ENCODE results near the gene SERPINA4.
"Not testable (repeated sequence)": the region's sequence is repeated elsewhere in the genome, so short reads cannot be mapped to it uniquely, and the experiment has no call there.

Gene SERPINA4

DNA sequence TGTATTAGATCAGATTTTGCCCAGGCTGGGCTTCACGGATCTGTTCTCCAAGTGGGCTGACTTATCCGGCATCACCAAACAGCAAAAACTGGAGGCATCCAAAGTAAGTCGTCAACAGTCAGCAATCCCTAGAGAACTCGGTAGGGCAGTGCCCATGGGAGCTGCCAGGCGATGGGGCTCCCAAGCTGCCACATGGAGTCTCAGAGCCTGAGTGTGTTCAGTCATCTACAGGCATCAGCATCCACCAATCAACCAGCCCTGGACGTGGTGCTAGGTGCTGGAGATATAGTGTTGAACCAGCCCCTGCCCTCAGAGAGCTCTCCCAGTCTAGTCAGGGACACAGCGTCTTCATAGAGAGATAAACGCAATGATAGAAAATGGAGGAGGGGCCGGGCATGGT, 6.9 kb downstream of the SERPINA4 start:
- DNase-seq (ENCODE audit: low read depth in 2 of 2), result no peak

DNA sequence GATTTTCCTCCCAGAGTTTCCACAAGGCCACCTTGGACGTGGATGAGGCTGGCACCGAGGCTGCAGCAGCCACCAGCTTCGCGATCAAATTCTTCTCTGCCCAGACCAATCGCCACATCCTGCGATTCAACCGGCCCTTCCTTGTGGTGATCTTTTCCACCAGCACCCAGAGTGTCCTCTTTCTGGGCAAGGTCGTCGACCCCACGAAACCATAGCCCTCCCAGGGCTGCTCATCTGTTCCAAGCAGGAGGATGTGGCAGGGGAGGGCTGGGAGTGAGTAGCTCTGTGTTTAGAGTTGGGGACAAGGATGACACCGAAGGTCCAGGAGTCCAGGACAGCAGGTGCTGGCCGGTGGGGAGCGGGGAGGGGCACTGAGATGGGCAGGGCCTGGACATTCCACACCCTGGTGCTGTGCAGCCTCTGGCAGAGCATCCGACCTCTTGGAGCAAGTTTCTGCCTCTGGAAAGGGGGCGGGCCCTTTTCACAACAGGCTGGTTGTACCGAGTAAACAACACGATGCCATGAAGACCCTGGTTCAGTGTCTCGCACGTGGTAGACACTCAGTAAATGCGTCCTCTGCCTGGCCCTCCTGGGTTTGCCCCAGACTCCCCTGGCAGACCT, 8.2 kb downstream of the SERPINA4 start:
- no peak for DNase-seq (ENCODE audit: low read depth in 2 of 2)

DNA sequence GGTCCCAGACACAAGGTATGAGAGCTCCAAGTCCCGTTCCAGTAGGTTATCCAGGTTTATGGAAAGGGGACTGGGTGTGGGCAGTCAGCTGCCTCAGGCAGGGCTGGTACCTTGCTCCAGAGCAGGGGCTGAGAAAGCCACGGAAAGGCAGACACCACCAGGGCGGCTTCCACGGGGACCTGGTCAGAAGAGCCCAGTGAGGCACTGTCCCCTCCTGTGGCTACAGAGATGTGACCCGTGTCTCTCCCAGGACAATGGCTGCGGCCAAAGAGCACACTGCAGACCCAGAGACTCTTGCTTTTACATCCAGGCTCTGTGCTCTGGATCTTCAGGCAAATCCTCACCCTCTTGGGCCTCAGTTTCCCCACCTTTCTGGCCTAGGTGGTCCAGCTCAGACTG, 8.8 kb downstream of the SERPINA4 start:
- no peak for DNase-seq (ENCODE audit: low read depth in 2 of 2)

DNA sequence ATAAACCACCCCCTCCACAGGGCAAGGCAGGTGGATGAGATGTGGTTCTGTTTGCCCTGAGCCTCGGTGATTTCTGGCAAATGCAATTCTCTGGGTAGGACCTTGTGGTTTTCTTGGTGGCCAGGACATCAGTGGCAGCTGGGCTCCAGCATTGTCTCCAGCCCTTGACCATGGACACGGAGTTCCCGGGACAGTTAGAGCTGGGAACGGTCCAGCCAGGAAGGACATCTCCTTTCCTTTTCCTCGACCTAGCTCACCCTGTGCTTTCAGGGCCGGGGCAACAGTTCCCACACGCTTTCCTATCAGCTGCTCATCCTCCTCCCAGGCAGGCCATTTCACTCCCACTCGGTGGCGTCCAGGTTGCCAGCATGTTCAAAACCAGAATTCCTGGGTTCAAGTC, 9.2 kb downstream of the SERPINA4 start:
- DNase-seq (ENCODE audit: low read depth in 2 of 2), result no peak

DNA sequence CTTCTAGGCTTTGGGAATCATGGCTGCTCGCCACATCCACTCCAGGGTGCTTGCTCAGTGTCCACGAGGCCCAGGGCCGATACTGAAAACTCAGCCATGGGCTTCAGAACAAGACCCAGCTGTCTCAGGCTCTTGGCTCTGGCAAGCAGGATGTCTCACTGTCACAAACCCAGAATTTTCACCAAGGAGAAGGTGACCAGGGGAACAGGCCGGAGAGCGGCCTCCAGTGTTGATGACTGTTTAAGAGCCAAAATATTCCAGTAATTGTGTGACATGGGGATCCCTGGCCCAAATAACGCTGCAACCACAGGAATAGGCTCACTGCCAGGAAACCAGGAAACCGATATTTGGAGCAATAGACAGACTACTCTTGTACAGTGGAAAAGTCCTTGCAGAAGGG, 10.2 kb downstream of the SERPINA4 start:
- no peak for DNase-seq (ENCODE audit: low read depth in 2 of 2)

DNA sequence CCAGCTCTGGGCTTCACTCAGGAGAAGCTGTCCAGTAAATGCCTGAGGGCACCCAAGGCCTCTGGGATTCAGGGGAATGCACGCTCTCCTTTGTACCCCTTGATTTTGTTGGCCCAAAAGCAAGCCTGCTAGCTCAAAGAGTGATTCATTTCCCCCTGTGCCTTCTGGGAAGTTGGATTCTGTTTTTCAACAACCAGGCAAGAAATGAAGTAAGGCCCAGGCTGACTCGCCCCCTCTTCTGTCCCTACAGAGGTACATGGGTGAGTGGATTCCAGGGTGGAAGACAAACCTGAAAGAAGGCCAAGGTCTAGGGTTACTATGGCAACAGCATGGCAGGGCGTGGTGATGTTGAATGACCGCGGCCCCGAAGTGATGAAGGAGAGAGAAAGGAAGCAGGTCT, 10.7 kb downstream of the SERPINA4 start:
- DNase-seq (ENCODE audit: low read depth in 2 of 2), result no peak

DNA sequence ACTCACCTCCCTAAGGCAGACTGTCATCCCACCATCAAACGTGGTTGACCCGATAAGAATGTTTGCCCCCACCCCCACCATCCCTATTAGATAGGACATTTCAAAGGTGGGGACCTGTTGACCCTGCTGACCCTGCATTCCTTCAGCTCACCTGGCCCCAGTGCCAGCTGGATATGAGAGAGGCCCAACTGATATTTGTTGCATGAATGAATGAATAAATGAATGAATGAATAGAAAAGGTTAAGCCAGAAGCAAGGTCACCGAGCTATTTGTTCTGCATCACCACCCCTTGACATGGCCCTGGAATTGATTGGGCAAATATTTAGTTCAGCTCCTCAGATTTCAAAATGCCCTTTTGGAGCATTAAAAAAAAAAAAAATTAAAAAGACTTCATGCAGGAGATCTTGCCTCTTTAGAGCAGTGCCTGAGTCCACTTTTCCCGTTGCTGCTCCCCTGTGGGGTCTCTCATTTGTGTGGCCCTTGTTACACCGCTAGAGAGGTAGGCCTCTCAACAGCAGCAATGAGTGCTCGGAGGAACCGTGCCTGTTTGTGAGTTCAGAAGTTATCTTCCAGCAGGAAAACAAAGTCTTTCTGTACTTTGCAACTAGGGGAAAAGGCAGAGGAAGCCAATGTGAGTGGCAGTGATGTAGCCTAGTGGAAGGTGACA, 11.5 kb downstream of the SERPINA4 start:
- no peak for DNase-seq (ENCODE audit: low read depth in 2 of 2)

DNA sequence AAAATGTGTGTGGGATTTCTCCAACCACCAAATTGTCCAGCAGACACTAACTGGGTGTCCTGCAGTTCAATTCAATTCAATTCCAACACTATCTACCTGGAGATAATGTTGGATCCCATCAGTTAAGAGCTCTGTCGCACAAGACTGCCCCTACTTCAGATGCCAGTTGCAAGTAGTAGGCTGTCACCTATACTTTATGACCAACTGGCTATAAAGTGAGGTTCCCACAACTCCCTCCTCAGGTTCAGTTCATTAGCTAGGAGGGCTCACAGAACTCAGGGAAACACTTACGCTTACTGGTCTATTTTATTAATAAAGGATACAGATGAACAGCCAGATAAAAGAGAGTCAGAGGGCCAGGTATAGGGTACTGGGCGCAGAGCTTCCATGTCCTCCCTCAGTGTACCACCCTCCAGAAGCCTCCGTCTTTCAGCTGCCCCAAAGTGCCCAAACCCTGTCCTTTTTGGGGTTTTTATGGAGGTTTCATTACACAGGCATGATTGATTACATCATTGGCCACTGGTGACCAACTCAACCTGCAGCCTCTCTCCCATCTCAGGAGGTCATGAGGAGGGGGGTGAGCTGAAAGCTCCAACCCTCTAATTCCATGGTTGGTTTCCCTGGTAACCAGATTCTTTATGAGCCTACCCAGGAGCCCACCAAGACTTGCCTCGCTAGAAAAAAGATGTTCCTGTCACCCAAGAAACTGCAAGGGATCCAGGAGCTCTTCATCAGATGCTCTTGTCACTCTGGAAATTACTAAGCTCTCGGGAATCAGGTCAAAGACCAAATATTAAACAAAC, 12.4 kb downstream of the SERPINA4 start:
- DNase-seq (ENCODE audit: low read depth in 2 of 2), result no peak

DNA sequence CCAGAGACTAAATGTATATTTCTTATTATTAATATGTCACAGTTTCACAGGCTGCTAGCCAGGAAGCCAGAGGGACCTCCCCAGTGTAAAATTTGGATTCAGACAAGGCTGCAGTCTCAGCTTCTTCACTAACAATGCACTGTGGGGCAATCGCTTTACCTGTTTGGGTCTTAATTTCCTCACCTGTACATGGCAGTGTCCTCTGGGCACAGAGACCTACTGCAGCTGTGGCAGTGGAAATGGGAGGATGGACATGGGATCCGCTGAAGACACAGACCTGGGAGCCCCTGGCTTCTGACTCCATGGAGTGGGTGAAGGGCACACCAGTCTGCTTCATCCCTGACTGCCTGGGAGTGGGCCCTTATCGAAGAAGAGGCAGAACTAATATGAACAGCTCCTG, 13.1 kb downstream of the SERPINA4 start:
- no peak for DNase-seq (ENCODE audit: low read depth in 2 of 2)

DNA sequence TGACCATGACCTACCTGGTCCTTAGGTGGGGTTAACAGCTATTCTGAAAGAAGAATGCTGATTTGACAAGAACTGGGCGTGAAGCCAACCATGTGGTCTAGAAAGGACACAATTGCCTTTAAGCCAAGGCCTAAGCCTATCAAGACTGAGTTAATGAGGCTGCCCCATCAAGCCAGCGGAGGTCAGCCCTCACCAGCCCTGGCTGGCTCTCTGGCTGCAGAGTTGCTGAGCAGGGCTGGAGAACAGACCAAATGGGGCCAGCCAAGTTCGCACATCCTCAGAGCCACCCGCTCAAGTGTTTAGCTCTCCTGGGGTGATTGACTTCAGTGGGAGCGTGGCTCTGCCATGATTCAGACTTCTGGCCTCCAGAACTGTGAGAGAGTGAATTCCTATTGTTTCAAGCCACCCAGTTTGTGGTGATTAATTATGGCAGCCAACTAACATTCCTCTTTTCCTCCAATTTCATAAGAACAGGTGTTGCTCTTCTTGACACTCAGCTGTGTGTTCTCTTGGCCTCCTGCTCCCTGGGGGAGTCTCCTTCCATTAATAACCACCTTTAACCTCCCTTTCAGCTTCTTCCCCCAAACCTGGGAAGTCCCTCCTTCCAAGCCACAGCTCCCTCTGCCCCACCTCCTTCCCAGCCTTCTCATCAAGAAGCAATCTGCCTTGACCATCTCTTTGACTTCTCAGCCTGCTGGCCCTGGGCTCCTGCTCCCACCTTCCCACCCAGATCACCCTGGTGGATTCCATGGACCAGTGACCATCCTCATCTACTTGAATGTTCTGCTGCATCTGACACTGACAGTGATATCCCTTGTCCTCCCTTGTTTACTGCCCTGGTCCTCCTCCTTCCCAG, 14.7 kb downstream of the SERPINA4 start:
- DNase-seq (ENCODE audit: low read depth in 2 of 2), result no peak

DNA sequence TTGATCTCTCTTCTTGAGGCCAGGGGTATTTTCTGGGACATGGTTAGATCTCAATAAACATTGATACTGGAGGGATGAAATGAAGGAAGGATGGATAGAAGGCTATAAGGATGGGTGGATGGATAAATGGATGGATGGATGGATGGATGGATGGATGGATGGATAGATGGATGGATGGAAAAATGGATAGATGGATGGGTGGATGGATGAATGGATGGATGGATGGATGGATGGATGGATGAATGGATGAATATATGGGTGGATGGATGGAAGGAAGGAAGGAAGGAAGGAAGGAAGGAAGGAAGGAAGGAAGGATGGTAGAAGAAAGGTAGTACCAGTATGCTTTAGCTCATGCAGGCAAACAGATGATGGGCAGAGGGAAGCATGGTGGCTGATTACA, 16.2 kb downstream of the SERPINA4 start:
- not testable (repeated sequence) for DNase-seq (ENCODE audit: low read depth in 2 of 2)

DNA sequence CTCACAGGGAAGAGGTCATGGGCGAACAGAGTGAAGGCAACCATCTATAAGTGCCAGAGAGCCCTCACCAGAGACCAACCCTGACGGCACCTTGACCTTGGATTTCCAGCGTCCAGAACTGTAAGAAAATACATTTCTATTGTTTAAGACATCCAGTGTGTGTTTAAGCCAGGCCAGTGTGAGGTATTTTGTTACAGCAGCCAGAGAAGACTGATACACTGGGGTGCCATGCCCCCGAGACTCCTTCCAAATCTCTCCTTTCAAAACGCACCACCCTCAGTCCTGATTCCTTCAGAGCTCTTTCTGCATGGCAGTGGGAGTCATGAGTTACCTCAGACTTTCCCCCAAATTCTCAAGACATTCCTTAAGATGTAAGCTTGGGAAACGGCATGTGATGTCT, 17.5 kb downstream of the SERPINA4 start:
- DNase-seq (ENCODE audit: low read depth in 2 of 2), result no peak

DNA sequence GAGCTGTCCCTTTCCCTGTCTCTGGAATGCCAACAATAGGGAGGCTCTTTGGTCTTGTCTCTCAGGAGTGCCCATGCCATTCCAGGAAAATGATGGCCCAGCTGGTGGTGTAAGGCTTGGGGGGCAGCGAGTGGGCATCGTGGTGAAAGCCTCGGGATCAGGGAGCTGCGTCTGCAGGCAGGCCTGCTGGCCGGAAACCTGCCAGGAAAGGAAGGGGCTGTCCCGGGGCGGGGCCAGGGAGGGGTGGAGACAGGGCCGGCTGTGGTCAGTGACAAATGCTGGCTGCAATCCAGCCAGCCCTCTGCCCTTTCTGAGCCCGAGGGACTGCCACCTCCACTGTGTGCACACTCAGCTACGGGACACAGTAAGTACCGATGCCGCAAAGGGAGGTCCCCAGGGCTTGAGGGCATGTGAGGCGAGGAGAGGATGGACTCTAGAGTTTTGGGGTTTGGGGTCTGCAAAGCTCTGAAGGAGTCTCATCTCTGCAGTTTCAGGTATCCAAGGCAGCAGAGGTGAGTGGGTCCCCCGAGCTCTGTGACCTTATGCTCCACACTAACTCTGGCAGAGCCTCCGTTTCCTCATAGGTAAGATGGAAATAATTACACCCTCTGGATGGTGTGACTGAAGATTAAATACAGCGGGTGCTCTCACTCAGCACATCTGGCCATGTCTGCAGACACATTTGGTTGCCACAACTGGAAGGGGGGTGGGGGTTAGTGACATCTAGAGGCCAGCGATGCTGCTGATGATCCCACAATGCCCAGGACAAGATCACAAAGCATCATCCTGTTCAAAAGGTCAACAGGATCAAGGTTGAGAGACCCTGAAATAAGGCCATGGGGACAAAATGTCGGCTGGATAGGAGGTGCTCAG, 20.1 kb downstream of the SERPINA4 start, which contains the start of gene SERPINA5:
TSS of gene SERPINA5 (plus strand) at position 300 of the 873 bp plus-strand sequence. CDS start 5,937 bp downstream, outside the sequence.
- DNase-seq (ENCODE audit: low read depth in 2 of 2), result no peak

DNA sequence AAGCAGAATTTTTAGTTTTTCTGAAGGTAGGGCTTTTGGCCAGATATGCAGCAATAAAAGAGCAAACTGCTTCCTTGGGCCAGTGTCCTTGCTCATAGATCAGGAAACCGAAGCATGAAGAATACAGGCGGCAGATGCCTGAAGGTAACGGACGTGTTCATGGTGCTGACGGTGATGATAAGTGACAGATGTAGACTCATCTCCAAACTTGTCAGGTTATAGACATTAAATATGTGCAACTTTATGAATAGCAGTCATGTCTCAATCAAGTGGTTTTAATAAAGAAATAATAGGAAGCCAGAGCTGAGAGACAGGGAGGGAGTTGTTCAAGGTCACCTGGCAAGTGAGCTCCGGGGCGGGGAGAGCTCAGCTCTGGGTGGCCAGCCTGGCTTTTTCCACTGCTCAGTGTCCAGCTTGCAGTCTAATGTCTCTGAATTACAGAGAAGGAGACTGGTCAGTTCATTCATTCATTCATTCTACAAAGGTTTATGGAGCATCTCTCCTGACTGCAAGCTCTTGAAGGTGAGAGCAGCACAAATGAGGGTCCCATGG, 21.0 kb downstream of the SERPINA4 start:
- no peak for DNase-seq (ENCODE audit: low read depth in 2 of 2)

DNA sequence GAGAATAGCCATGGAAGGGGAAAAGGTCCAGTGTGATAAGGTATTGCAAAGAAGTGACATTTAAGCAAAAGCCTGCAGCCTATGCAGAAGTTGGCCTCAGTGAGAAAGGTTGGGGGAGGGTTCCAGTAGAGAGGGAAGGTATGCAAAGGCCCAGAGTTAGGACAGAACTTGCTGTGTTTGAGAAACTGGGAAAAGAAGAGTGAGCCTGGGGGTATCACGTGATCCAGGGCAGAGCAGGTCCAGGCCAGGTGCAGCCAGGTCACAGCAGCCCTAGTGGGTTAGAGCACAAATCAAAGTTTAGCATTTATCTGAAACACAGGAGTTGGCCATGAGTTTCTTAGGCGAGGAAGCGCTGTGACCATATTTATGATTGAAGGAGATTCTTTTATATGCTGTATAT, 21.6 kb downstream of the SERPINA4 start:
- no peak for DNase-seq (ENCODE audit: low read depth in 2 of 2)

DNA sequence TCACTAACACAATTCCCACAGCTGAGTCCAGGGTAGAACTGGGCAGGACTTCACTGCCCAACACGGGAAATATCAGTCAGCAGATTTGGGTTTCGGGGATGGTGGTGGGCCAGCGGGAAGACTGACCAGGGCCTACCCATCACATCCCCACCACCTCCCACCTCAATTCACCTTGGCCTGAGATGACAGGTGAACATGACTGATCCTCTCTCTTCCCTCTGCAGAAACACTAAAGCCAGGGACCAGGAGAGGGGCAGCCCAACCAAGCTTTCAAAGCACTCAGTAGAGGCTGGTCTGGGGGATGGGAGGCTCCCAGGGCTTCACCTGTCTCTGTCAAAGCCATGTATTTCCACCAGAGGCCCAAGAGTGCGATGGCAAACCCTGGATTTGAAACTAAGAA, 22.3 kb downstream of the SERPINA4 start:
- DNase-seq (ENCODE audit: low read depth in 2 of 2), result no peak

DNA sequence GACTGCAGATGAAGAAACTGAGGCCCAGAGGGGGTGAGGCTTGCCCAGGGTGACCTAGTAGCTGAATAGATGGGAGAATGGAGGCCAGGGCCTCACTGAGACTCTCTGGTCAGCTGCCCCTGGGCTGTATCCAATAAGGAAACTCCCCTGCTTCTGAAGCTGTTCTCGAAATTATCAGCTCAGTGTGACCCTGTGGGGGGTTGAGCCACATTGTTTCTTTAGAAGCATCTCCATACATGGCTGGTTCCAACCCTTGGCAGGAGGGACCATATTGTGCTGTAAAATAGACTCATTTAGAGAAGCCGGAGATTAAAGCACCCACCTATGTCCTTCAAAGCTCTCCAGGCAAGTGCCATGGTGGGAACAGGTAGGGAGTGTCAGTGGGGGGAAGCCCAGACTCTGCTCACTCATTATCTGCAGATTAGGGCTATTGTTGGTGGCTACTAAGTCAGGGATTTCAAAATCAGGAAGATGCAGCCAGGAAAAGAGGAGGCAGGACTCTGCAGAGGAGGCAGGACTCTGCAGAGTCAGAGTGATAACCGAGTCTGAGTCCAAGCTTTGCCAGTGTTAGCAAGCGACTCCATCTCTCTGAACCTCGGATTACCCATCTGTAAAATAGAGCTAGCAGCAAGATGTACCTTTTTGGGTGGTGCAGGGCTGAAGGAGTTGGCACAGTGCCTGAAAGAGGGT, 23.5 kb downstream of the SERPINA4 start:
- DNase-seq (ENCODE audit: low read depth in 2 of 2), result no peak

DNA sequence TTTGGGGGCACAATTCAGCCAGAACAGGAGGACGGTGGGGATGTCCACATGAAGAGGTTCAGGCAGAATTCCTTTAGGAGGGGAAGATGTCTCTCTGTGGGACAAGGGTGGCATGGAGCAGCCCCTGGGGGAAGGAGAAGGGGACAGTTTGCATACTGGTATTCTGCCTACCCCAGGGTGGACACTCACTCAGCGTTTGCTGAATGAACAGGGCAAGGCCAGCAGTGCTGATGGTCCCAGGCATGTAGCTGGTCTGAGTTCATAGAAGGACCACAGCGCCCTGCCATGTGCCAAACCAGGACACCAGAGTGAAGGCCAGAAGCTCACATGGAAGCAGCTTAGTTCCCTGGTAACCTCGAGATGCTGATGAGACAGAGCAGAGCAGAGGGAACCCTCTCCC, 25.4 kb downstream of the SERPINA4 start:
- no peak for DNase-seq (ENCODE audit: low read depth in 2 of 2)

DNA sequence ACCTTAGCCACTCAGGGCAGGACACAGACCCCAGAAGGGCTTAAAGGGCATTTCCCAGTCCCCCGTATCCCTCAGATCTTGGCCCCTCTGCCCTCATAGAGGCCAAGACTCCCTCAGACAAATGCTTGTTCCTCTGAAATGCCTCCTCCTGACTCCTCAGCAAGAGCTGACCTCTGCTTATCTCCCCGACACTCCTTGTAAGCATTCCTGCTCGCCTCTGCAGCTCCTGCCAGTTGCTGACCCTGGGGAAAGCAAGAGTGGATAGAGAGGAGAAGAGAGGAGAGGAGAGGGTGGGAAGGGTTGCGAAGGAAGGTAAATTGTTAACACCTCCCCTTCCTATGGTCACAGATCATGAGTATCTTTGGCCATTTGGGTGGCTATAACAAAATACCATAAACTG, 27.1 kb downstream of the SERPINA4 start:
- no peak for DNase-seq (ENCODE audit: low read depth in 2 of 2)

DNA sequence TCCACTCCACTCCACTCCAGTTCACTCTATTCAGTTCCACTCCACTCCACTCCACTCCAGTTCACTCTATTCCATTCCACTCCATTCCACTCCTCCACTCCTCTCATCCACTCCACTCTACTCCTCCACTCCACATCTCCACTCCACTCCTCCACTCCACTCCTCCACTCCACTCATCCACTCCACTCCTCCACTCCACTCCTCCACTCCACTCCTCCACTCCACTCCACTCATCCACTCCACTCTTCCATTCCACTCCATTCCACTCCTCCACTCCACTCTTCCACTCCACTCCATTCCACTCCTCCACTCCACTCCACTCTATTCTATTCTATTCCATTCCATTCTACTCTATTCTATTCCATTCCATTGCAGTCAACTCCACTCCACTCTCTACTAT, 29.8 kb downstream of the SERPINA4 start:
- no peak for DNase-seq (ENCODE audit: low read depth in 2 of 2)

Data from stimulated activated CD4-positive, alpha-beta T cell treated with anti-CD3 and anti-CD28 coated beads, Interleukin-1b, Interleukin-23, amount 100 ng/mL, for 4 hours (primary cell).